Activated CD4-positive, CD25-positive, alpha-beta regulatory T cell (primary cell): ENCODE data around the gene INO80.

ENCODE experiments used
- DNase-seq, 4 experiments: peaks; one replicate each; lab custom pipeline; 2025; lab: John Stamatoyannopoulos, UW

The INO80 gene

DNA sequence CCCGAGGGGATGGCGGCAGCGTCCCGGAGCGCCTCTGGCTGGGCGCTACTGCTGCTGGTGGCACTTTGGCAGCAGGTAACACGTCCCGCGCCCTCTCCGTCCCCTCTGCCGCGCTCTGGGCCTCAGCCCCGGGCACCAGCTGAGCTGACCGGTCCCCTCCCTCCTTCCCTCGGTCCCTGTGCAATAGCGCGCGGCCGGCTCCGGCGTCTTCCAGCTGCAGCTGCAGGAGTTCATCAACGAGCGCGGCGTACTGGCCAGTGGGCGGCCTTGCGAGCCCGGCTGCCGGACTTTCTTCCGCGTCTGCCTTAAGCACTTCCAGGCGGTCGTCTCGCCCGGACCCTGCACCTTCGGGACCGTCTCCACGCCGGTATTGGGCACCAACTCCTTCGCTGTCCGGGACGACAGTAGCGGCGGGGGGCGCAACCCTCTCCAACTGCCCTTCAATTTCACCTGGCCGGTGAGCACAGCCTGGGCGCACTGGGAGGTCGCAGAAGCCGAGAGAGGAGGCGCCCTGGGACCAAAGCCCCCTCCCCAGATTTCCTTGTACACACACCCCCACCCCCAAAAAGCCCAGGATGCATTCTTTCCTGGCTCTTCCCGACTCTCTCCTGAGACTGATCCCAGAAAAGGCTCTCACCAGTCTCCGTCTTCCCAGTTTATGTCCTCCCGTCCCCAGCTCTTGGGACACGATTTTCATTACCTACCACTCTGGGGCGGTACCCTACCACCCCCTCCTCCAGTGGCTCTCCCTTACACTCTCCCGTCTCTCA is 186.2 kb downstream of the INO80 start:
- DNase-seq, result no peak
